ENCODE results near the gene GALNT11. TPM values are rescaled to one million over a fixed set of nuclear protein-coding genes. Genes with fewer than 3 reads are reported as not detected.

Gene GALNT11
- total and polyA plus RNA-seq, 2 experiments from 2014 or later = 41.6 to 49.4 TPM

GRCh38 chr7:152142976-152143595 lies 117.6 kb downstream of the GALNT11 start:
- Histone ChIP-seq H3K27me3 (no peaks in the 10 kb centered on the region), H3K9me3 (ENCODE audit: low read depth) (no peaks in the 10 kb centered on the region), H3K4me3 (no peak overlapping the region), H3K4me1 (ENCODE audit: low read depth) (peaks cover 9% of the 10 kb centered on the region), H3K27ac (peak overlapping the region; percentile 67), H3K36me3 (peaks cover 68% of the 10 kb centered on the region)
- TF ChIP-seq CTCF (IDR thresholded peaks at IDR 0.05; ENCODE audit: low read depth, low read length) = no peak
- DNase-seq (ENCODE audit: low read depth in 1 of 2, low spot score in 1 of 2) = no peak

- Histone ChIP-seq H3K4me1 (ENCODE audit: low read depth) (peaks cover 9% of the 10 kb centered on the region), H3K27me3 (no peaks in the 10 kb centered on the region), H3K27ac (no peak overlapping the region), H3K4me3 (no peak overlapping the region), H3K9me3 (ENCODE audit: low read depth) (no peaks in the 10 kb centered on the region), H3K36me3 (peaks cover 65% of the 10 kb centered on the region)
- no peak for DNase-seq (ENCODE audit: low read depth in 1 of 2, low spot score in 1 of 2)
- no peak for TF ChIP-seq CTCF (IDR thresholded peaks at IDR 0.05; ENCODE audit: low read depth, low read length)
Measured at GRCh38 chr7:152144557-152145245, 119.2 kb downstream of the GALNT11 start.

GRCh38 chr7:152145853-152146466 lies 120.5 kb downstream of the GALNT11 start:
- Histone ChIP-seq H3K4me1 (ENCODE audit: low read depth) (peaks cover 9% of the 10 kb centered on the region), H3K27me3 (no peaks in the 10 kb centered on the region), H3K27ac (no peak overlapping the region), H3K4me3 (no peak overlapping the region), H3K36me3 (peaks cover 65% of the 10 kb centered on the region), H3K9me3 (ENCODE audit: low read depth) (no peaks in the 10 kb centered on the region)
- peak; percentile 40 to 72 for DNase-seq (ENCODE audit: low read depth in 1 of 2, low spot score in 1 of 2)
- peak; percentile 73 for TF ChIP-seq CTCF (IDR thresholded peaks at IDR 0.05; ENCODE audit: low read depth, low read length)

- H3K4me3 ChIP-seq = no peak overlapping the region
- DNase-seq (ENCODE audit: low read depth in 1 of 2, low spot score in 1 of 2) = no peak
- no peaks in the 10 kb centered on the region for H3K4me1 ChIP-seq (ENCODE audit: low read depth)
- H3K9me3 ChIP-seq (ENCODE audit: low read depth) = no peaks in the 10 kb centered on the region
- H3K27me3 ChIP-seq = no peaks in the 10 kb centered on the region
- TF ChIP-seq CTCF (IDR thresholded peaks at IDR 0.05; ENCODE audit: low read depth, low read length) = no peak
- H3K27ac ChIP-seq = no peak overlapping the region
- H3K36me3 ChIP-seq = peaks cover 71% of the 10 kb centered on the region
Measured at GRCh38 chr7:152148706-152149105, 123.2 kb downstream of the GALNT11 start.

GRCh38 chr7:152149363-152149762 lies 123.9 kb downstream of the GALNT11 start:
- no peak for TF ChIP-seq CTCF (IDR thresholded peaks at IDR 0.05; ENCODE audit: low read depth, low read length)
- H3K36me3 ChIP-seq = peaks cover 74% of the 10 kb centered on the region

More at GRCh38 chr7:152149363-152149762, 123.9 kb downstream of the GALNT11 start:
- H3K4me1 ChIP-seq (ENCODE audit: low read depth) = no peaks in the 10 kb centered on the region
- DNase-seq (ENCODE audit: low read depth in 1 of 2, low spot score in 1 of 2) = no peak
- H3K27ac ChIP-seq = no peak overlapping the region
- no peaks in the 10 kb centered on the region for H3K27me3 ChIP-seq
- H3K4me3 ChIP-seq = no peak overlapping the region
- H3K9me3 ChIP-seq (ENCODE audit: low read depth) = no peaks in the 10 kb centered on the region
